HG03135 (cell line): ENCODE measurements around the gene B3GALT6.
"Not testable (repeated sequence)": the region's sequence is repeated elsewhere in the genome, so short reads cannot be mapped to it uniquely, and the experiment has no call there.

ENCODE experiments used
- ATAC-seq: cut with Tn5 transposase; IDR thresholded peaks from one replicate; pipeline ENCODE4 v1.9.1; 2021; ENCODE audit warnings: mild to moderate bottlenecking, moderate library complexity; ENCODE audit not compliant: unreplicated experiment

Gene B3GALT6

DNA sequence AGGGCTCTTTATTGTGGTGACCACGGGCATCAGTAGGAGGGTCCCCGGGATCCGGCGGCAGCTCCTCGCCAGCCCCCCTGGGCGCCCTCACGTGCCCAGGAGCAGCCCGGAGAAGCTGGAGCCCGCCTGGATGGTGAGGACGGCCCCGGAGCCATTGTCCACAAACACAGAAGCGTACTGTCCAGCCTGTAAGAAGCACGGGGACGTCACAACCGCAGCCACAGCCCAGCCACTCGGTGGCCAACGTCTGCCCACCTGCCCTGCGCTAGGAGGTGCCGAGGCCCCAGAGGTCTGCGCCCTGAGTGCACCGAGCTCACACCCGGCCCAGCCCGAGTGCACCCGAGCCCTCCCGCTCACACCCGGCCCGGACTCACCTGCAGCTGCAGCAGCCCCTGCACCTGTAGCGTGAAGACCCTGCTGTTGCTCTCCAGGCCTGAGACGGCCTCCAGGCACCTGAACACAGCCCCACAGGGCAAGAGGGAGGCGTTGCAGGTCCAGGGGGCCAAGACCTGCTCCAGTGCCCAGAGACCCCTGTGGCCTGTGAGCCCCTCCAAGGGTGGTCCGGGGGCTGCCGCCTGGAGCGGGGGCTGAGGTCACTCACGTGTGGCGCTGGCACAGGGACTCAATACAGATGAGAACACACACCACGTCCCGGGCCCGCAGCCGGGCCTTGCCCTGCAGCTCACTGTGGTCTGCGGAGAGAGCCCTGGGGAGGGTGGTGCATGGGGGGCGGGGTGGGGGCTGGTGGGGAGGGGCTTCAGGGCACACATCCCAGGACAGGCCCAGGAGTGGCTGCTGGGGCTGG, 10.6 kb downstream of the B3GALT6 start:
- ATAC-seq = no peak

DNA sequence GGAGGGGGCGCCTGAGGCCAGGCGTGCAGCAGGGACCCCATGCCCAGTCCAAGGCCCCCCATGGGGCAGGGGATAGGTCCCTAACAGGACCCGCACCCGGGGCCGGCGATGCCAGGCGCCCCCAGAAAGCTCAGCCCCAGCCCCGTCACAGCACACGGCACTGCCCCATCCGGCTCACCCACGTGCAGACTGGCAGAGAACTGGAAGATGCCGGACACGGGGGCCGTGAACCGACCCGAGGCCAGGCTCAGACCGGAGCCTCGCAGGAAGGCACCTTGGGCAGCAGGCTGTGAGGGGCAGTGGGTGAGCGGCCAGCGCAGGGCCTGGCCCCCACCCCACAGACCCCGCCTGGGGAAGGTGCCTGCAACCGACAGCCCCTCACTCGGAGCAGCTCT, 11.2 kb downstream of the B3GALT6 start:
- no peak for ATAC-seq

DNA sequence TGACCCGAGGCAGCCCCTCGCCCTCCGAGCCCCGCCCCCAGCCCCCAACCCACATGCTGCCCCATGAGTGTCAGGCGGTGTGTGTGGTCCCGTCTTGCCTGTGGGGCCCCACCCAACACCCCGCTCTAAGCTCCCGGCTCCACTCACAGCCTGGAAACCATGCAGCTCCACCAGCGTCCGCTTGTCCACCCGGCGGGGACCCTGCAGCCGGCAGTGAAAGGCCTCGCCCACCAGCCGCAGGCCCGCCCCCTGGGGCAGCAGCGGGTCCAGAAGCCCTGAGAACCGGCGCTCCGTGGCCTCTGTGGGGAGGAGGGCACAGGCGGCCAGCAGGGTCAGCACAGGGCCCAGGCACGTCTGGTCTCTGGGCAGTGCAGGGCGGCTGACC, 11.8 kb downstream of the B3GALT6 start:
- ATAC-seq = no peak

DNA sequence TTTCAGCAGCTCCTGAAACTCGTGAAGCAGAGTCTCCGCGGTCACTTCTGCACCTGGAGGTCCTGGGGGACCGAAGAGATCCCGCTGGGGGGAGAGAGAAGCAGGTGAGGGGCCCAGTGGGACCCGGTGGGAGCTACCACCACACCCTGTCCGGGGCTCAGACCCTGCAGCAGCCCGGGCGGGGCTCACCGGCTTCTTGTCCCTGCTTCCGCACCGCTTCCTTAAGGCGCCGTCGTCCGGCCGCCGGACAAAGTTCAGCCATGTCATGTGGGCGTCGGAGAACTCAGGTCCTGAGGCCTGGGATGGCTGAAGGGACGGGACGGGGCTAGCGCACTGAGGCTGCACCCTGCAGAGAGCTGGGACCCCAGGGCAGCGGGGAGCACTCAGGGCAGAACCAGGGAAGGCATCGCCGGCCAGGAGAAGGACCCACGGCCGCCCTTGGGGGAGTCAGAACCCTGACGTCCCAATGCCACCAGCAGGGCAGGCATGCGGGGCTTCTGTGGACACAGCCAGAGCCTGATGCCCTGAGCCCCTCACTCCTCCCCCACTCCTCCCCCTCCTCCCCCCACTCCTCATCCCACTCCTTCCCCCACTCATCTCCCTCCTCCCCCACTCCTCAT, 12.3 kb downstream of the B3GALT6 start:
- ATAC-seq = no peak

DNA sequence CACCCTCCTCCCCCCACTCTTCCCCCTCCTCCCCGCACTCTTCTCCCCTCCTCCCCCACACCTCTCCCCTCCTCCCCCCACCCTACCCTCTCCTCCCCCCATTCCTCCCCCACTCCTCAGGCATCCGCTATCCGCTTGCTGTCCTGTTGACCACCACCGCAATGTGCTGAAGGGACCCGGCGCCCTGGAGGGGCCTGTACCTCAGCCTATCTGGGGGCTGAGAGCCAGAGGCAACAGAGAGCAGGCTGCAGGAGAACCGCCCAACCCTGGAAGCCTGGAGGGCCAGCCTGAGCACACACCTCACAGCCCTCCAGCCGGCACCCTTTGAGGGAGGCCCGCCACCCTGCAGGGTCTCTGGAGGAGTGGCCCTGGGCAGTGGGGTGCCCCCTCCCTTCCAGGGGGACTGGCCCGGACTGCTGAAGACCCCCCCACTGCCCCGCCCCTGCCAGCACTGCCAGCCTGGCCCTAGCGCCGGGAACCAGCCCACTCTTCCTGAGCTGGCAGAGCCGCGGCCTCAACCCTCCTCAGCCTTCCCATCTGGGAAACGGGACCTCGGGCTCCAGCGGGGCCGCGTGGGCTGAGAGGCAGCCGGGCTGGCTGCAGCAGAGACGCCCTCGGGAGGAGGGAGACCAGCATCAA, 13.3 kb downstream of the B3GALT6 start:
- ATAC-seq = no peak

DNA sequence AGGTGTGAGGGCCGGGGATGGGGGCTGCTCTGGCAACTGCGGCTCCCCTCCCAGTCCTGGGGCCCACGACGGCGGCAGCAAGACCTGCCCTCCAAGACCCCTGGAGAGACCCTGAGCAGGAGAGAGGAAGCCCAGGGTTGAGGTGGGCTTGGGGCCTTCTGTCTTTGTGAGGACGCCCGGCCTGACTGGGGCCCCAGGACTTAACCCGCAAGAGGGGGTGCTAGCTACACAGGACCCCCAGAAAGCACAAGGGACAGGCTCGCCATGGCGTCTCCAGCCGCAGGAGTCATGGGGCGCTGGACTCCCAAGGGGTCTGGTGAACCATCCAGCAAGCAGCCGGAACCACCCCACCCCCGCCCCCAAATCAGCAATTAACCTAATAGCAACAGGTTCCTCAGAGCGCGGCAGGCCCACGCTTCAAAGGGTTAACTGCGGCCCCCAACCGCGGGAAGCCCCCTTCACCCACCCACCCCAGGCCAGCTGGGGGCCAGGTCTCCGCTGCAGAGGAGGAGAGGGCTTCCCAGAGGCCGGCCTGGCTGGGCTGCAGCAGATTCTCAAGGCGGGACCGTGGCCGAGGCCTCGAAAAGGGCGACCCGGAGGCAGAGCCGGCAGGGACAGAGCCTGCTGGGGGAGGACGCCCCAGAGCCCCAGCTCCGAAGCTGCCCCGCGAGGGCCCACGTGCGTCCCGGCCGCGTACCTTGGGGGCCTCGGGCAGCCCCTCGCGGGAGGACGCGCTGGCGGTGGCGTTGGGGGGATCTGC, 14.0 kb downstream of the B3GALT6 start:
- ATAC-seq = no peak

DNA sequence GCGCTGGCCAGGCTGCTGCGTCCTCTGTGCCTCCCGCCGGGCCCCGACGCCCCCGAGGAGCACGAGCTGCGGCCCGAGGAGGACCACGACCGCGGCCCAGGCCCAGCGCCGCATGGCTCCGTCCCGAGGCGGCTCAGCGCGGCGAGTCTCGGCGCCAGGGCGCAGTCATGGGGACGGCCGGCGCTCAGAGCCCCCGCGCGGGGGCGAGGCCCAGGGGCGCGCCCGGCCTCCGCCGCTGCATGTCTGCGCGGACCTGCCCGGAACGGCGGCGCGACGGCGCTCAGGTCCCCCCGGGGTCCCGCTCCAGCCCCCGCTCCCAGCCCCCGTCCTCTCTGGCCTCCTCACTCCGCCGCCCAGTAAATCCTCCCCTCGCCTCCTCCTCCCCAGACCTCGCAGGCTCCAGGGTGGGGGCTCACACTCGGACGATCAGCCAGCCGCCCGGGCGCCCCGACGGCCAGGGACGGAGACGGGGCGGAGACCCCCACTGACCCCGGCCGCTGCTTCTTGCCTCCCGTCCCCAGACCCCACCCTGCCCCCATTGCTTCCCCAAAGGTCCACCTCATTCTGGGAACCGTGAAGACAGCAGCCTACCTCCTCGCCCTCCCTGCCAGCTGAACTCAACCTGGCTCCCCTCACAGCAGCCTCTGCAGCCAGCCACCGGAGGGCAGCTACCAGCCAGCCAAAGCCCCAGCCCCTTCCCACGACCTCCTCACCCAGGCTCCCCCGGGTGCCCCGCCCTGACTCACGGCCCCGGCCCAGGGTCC, 14.7 kb downstream of the B3GALT6 start, which contains the start of gene C1QTNF12:
Gene C1QTNF12 (minus strand): TSS at position 146 of the 764 bp plus-strand sequence. CDS start 32 bp downstream, at position 114.
- no peak for ATAC-seq

DNA sequence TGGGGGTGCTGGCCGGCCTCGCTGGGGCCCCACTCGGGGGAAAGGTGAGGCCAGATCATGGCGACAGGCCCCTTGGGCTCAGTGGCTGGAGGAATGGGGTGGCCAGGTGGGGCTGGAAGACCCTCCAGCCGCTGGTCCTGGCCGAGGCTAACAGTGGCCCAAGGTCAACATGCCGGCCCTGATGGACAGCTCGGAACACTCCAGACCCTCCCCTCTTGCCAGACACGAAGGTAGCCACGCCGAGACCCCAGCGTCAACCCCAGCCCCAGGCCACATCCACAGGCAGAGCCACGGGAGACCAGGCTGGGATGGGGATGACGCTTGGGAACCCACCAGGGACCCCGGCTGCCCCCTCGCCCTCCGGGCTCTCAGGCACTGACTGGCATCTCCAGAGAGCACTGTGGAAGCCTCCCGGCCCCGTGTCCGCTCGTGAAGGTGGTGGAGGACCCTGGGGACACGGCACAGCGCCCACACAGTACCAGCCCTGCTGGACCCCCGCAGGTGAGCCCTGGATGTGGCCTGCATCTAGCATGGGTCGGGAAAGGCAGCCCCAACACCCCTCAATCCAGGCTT, 15.4 kb downstream of the B3GALT6 start:
- no peak for ATAC-seq

DNA sequence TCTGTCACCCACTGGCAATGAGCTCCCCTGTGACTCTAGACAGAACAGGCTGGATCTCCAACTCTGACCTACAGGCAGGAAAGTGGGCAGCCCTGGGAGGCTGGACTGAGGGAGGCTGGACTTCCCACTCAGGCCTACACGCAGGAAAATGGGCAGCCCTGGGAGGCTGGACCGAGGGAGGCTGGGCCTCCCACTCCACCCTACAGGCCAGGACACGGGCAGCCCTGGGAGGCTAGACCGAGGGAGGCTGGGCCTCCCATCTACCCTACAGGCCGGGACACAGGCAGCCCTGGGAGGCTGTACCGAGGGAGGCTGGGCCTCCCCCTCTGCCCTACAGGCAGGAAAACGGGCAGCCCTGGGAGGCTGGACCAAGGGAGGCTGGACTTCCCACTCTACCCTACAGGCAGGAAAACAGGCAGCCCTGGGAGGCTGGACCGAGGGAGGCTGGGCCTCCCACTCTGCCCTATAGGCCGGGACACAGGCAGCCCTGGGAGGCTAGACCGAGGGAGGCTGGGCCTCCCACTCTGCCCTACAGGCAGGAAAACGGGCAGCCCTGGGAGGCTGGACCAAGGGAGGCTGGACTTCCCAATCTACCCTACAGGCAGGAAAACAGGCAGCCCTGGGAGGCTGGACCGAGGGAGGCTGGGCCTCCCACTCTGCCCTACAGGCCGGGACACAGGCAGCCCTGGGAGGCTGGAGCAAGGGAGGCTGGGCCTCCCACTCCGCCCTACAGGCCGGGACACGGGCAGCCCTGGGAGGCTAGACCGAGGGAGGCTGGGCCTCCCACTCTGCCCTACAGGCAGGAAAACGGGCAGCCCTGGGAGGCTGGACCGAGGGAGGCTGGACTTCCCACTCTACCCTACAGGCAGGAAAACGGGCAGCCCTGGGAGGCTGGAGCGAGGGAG, 16.2 kb downstream of the B3GALT6 start:
- ATAC-seq = not testable (repeated sequence)

DNA sequence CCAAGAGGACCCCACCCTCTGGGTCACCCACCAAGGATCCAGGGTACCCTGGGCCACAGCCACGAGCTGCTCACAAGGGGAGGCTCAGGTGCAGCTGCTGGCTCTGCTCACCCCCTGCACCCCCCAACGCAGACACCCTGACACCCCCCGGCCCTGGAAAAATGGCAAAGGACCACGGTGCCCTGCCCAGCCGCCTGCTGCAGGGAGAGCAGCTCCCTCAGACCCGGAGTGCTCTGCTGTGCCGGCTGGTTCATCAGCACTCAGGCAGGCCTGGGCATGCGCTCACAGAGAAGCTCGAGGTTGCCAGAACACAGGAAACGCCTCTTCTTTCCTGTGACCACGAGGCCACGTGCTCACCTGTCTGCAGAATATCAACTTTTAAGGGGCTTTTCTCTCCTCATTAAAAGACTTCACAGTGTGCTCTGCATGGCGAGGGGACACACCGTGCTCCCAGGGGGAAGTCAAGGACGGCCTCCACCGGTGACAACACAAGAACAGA, 18.8 kb downstream of the B3GALT6 start:
- ATAC-seq = no peak

DNA sequence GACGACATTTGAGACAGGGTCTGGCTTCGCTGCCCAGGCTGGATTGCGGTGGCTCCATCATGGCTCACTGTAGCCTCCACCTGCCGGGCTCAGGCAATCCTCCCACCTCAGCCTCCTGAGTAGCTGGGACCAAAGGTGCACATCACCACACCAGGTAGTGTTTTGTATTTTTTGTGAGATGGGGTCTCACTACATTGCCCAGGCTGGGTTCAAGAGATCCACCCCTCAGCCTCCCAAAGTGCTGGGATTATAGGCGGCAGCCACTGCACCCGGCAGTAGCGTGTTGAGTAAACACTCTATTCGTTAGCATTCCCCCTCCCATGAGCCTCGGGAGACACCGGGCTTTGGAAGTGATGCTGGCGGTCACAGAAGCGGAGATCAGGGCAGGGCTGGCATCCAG, 21.3 kb downstream of the B3GALT6 start:
- no peak for ATAC-seq

DNA sequence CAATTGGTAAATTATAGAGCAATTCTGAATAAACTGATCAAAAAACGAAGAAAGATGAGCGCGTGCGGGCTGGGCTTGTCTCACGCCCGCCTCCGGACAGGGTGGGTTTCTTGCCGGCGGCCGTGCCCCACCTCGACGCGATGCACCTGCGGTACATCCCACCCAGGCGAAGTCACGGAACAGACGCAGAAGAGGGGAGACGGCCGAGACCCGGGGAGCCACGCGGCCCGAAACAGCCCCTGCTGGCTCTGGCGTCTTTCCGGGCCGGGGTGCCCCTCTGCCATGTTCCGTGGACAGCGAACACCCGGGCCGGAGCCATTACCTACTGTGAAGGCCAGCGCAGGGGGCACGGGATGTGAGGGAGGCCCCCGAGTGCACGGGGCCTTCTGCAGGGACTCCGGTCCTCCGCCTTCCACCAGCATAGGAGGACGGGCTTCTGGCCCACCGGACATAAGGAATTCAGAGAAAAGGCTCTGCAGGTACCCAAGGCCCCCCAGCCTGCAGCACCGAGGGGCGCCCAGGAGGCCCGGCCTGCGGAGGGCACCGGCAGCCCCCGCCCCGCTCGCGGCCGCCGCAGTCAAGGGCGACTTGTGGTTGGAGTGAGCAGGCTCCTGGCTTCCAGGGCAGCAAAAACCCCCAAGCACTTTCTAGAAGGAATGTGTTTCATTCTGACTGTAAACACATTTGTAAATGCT, 22.1 kb downstream of the B3GALT6 start:
- ATAC-seq = no peak

DNA sequence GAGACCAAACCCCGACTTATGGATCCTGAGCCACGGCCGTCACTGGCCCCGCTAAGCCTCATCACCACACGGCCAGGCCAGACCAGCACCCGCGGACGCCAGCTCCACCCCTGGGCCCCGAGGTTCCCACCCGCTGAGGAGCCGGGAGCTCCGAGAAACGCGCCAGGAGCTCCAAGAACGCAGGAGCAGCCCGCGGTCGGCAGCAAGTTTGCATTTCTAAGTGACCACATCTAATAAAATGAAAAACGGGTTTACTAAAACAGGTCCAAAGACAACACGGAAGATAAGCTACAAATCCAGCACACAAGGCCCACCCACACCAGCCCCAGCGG, 22.6 kb downstream of the B3GALT6 start:
- ATAC-seq = no peak

DNA sequence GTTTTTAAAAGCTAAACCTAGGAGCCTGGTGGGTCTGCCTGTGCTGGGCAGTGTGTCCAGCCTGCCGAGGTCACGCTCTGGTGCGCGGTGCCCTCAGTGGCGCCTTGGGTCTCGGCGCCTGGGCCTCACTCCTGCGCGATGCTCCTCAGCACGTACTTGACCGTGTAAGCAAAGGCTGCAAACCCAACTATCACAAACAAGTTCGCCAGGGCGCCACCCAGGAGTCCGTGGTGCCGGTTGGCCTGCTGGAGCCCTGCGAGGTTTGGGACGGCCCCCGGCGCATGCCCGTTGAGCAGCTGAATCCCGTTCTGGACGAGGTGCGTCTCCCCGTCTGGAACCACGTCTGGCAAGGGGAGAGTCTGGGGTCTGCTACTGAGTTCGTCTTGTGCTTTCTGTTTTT, 23.0 kb downstream of the B3GALT6 start:
- no peak for ATAC-seq

DNA sequence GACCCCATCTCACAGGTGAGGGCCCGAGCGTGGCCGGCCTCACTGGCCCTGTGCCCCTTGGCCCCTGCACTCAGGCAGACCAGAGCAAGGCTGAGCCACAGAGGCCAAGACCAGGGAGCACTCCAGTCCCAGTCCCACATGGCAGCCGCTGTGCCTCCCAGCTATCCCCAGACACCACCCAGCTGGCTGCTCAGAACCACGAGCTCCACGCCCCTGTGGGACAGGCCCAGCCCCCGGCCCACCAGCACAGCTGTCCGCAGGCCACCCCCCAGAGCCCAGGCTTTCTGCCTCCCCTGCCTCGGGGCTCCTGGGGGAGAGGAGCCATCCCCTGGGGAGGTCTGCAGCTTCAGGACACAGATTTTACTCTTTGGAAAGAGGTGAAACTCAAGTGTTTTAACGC, 23.6 kb downstream of the B3GALT6 start:
- no peak for ATAC-seq

DNA sequence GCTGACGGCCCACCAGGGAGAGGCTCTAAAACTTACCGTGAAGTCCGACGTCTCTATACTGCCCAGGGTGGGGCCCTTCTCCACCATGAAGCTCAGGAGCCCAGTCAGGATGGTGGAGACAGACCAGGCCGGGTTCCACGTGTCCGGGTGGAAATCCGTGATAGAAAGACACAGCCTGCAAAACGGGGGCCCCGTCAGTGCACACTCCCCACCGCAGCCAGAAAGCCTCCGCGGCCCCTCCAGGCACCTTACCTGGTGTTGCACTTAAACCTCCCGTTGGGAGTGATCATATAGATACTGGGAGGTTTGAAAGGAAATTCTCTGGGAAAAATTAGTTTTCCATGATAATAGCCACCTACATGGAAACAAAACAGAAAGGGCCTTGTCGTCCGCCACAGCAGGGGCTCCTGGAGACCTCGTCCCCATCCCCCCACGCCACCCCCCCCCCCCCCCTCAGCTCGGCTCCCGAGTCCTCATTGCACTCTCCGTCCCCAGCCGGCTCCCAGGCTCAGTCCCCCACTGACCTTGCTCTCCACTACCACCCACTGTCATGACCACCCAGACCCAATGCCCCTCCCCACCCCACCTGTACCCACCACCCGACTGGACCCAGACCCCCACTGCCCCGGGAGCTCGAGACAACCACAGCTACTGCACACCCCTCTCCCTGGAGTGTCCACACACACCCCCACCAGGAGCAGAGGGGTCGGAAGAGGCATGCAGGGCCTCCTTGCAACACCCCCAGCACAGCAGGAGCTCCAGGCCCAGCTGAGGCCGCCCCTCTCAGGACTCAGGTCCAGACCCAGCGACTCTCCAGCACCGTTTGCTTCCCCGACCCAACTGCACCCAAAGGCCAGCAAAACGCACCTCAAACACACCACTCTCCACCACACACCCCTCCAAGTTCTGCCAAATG, 25.2 kb downstream of the B3GALT6 start:
- ATAC-seq = no peak

DNA sequence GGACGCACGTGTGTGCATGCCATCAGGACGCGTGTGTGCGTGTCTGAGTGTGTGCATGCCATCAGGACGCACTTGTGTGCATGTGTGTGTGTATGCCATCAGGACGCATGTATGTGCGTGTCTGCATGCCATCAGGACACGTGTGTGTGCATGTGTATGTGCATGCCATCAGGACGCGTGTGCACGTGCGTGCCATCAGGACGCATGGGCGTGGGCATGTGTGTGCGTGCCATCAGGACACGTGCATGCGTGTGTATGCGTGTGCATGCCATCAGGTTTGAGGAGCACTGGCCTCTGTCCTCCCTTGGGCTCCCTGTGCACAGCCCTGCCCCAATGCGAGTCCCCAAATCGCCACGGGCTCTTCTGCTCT, 27.1 kb downstream of the B3GALT6 start:
- no peak for ATAC-seq

DNA sequence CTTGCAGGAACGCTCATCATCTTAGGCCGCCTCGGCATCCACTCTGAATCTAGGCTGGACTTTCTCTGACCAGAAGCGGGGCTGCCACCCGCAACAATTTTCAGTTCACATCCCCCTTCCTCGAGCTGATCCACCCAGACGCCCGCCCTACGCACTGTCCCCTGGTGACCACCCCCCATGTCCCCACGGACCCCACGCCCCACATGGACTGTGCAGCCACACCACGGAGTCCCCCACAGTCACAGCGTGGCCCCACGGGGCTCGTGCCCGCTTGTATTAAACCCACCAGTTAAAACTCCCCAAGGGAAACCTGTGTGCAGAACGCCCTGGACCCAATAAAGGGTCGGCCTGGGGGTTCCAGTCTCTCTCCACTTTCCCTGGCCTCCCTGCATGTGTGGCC, 27.5 kb downstream of the B3GALT6 start:
- no peak for ATAC-seq
